B cell (primary cell): ENCODE data around the gene TRPM1. TPM values are rescaled to one million over a fixed set of nuclear protein-coding genes. Genes with fewer than 3 reads are reported as not detected.

ENCODE experiments used
- ATAC-seq: fragments of 200-7000 bp; cut with Tn5 transposase; one replicate; pipeline ENCODE4 v1.10.0; 2021; ENCODE audit warnings: low read depth, mild to moderate bottlenecking, moderate number of reproducible peaks, moderate library complexity
- CTCF ChIA-PET: fragments of 350-600 bp; sonication (Branson Sonifier 250); formaldehyde crosslinking; loops from one replicate; lab custom pipeline; 2021; ENCODE audit warnings: antibody characterized with exemption, inconsistent platforms; lab: Charles Lee
- POLR2A ChIA-PET: fragments of 350-600 bp; sonication (Branson Sonifier 250); formaldehyde crosslinking; loops from one replicate; lab custom pipeline; 2021; ENCODE audit warnings: antibody characterized with exemption; lab: Charles Lee
- DNase-seq: peaks from one replicate; pipeline ENCODE4 v3.0.0; 2013
- H2AFZ ChIP-seq: 2 replicates; pipeline ENCODE4 v1.6.1; 2012; ENCODE audit warnings: mild to moderate bottlenecking, low read depth, low read length; ENCODE audit not compliant: insufficient read depth, poor library complexity, severe bottlenecking
- H3K27ac ChIP-seq, 2 donors: 1 replicate in 1 of 2; 2 replicates in 1 of 2; pipeline ENCODE4 v1.5.1; 2012 to 2013; ENCODE audit warnings: low read length in 2 of 2, mild to moderate bottlenecking in 2 of 2, moderate library complexity in 1 of 2
- H3K27me3 ChIP-seq, 4 experiments: fragments of 200-600 bp in 1 of 4; sonication (generic) in 1 of 4; replicated peaks in 1 of 4; 1 replicate in 2 of 4; 2 replicates in 2 of 4; pipeline versions ENCODE4 v1.6.1 to v1.7.0; 2013 to 2016; ENCODE audit warnings: low read length in 3 of 4, mild to moderate bottlenecking in 2 of 4, mixed read lengths in 1 of 4, moderate library complexity in 1 of 4; ENCODE audit not compliant: insufficient read depth in 4 of 4, control insufficient read depth in 3 of 4; ENCODE audit errors: control extremely low read depth in 1 of 4
- H3K36me3 ChIP-seq, 2 experiments: replicated peaks in 1 of 2; 1 replicate in 1 of 2; 2 replicates in 1 of 2; pipeline versions ENCODE4 v1.6.1 to v1.7.1; 2013; ENCODE audit warnings: low read length in 1 of 2; ENCODE audit not compliant: insufficient read depth in 2 of 2, control insufficient read depth in 1 of 2; ENCODE audit errors: control extremely low read depth in 1 of 2, extremely low read depth in 1 of 2
- H3K4me1 ChIP-seq, 2 donors: fragments of 200-600 bp in 1 of 2; sonication (generic) in 1 of 2; 1 replicate in 1 of 2; 2 replicates in 1 of 2; pipeline versions ENCODE4 v1.5.1 to v1.6.1; 2013 to 2017; ENCODE audit warnings: low read length in 2 of 2; ENCODE audit not compliant: control insufficient read depth in 2 of 2, insufficient read depth in 2 of 2
- H3K4me2 ChIP-seq: replicated peaks from 2 replicates; pipeline ENCODE3; 2012; ENCODE audit warnings: mild to moderate bottlenecking, low read depth, low read length; ENCODE audit not compliant: poor library complexity, severe bottlenecking
- H3K4me3 ChIP-seq, 5 experiments: fragments of 200-600 bp in 1 of 5; sonication (generic) in 1 of 5; 1 replicate in 3 of 5; 2 replicates in 2 of 5; pipeline versions ENCODE4 v1.5.1 to v1.7.0; 2011 to 2016; ENCODE audit warnings: low read length in 4 of 5, mild to moderate bottlenecking in 4 of 5, low read depth in 2 of 5, control low read depth in 1 of 5, moderate library complexity in 1 of 5; ENCODE audit not compliant: insufficient read depth in 1 of 5; ENCODE audit errors: control extremely low read depth in 1 of 5, extremely low read depth in 1 of 5
- H3K79me2 ChIP-seq: fragments of 200-600 bp; sonication (generic); one replicate; pipeline ENCODE4 v1.6.0; 2016; ENCODE audit warnings: low read length; ENCODE audit not compliant: control insufficient read depth, insufficient read depth
- H3K9ac ChIP-seq: fragments of 200-600 bp; sonication (generic); 2 replicates; pipeline ENCODE4 v1.6.1; 2017; ENCODE audit warnings: mild to moderate bottlenecking, low read length, moderate library complexity
- H3K9me3 ChIP-seq, 3 donors: one replicate each; pipeline versions ENCODE4 v1.6.1 to v1.7.1; 2013; ENCODE audit warnings: low read length in 2 of 3; ENCODE audit not compliant: control insufficient read depth in 2 of 3, insufficient read depth in 1 of 3; ENCODE audit errors: control extremely low read depth in 1 of 3
- H4K20me1 ChIP-seq: 2 replicates; pipeline ENCODE4 v1.6.0; 2012; ENCODE audit warnings: mild to moderate bottlenecking, low read length; ENCODE audit not compliant: insufficient read depth, control insufficient read depth, poor library complexity, severe bottlenecking
- H3K27ac Mint-ChIP-seq: one replicate; pipeline ENCODE4 v1.8.0; 2021; ENCODE audit warnings: mixed read lengths
- H3K27me3 Mint-ChIP-seq: one replicate; pipeline ENCODE4 v1.8.0; 2021; ENCODE audit warnings: mixed read lengths
- H3K4me1 Mint-ChIP-seq: one replicate; pipeline ENCODE4 v1.8.0; 2021; ENCODE audit warnings: mixed read lengths
- H3K4me3 Mint-ChIP-seq: one replicate; pipeline ENCODE4 v1.8.0; 2021; ENCODE audit warnings: mixed read lengths
- H3K9me3 Mint-ChIP-seq: one replicate; pipeline ENCODE4 v1.8.0; 2022; ENCODE audit warnings: mixed read lengths; ENCODE audit not compliant: insufficient read depth
- CTCF ChIP-seq: fragments of 200-600 bp; IDR thresholded peaks from one replicate; pipeline ENCODE4 v1.8.0; 2022; ENCODE audit warnings: antibody characterized with exemption, mild to moderate bottlenecking
- EZH2 ChIP-seq: IDR thresholded peaks from 2 replicates; pipeline ENCODE4 v1.6.1; 2012; ENCODE audit warnings: borderline replicate concordance, low read depth, mild to moderate bottlenecking, moderate library complexity, low read length; ENCODE audit not compliant: insufficient read depth, poor library complexity, severe bottlenecking
- WGBS: methylation state at CpG from one replicate; pipeline ENCODE4 v1.1.5; 2013; ENCODE audit warnings: missing lambda C conversion rate; ENCODE audit not compliant: insufficient coverage; 5-methylcytosine and 5-hydroxymethylcytosine counted together
- intact Hi-C: fragments of 100-400 bp; cut with micrococcal nuclease; formaldehyde crosslinking; loops from one replicate; pipeline ENCODE4 v1.10.0; 2022
- polyA plus RNA-seq: library from polyadenylated mRNA; depleted of rRNA; stranded (reverse); fragments of >200 nt; gene quantifications from 2 replicates; pipeline ENCODE4 v1.2.3, GENCODE V29; 2012
- total RNA-seq, 2 donors: library from RNA; stranded (reverse); fragments of 120-200 nt in 1 of 2; gene quantifications; 1 replicate in 1 of 2; 2 replicates in 1 of 2; pipeline versions ENCODE4 v1.2.3 to v1.2.4, GENCODE V29; 2013 to 2022

The TRPM1 gene
- total and polyA plus RNA-seq, 2 donors (not counting 1 experiment from before 2014, with no cell fraction given): 0.07 TPM; not detected in 1

GRCh38 chr15:30990036-30990435 lies 111.5 kb downstream of the TRPM1 start:
- Mint-ChIP-seq H3K27me3 (no peaks in the 10 kb centered on the region), H3K27ac (peak overlapping the region; percentile 97), H3K4me1 (peaks cover 43% of the 10 kb centered on the region), H3K4me3 (peak overlapping the region; percentile 95), H3K9me3 (no peaks in the 10 kb centered on the region)
- intact Hi-C loops: loop anchor here (2.0 to 5.0 kb wide), 5 partner anchors 15 to 447 kb away; no protein-coding TSS in a partner anchor
- ATAC-seq (no peak), DNase-seq (no peak)
- peaks cover 62% of the 10 kb centered on the region for H3K79me2 ChIP-seq
- peak overlapping the region; percentile 93 for H3K4me2 ChIP-seq
- H4K20me1 ChIP-seq: peaks cover 42% of the 10 kb centered on the region
- peak overlapping the region in 1 of 2 donors; percentile 94 for H3K27ac ChIP-seq
- peak overlapping the region; percentile 84 for H3K9ac ChIP-seq
- H3K9me3 ChIP-seq: no peaks in the 10 kb centered on the region
- no peaks in the 10 kb centered on the region for H3K27me3 ChIP-seq
- no peak overlapping the region for H2AFZ ChIP-seq
- peaks cover 7 to 30% of the 10 kb centered on the region in 2 experiments for H3K36me3 ChIP-seq
- H3K4me3 ChIP-seq: peak overlapping the region; percentile 77 to 96 (median 85)
- no peak for TF ChIP-seq EZH2
- peak; percentile 10 for TF ChIP-seq CTCF
- peaks cover 33 to 43% of the 10 kb centered on the region in 2 donors for H3K4me1 ChIP-seq
- CTCF ChIA-PET: interaction anchor here (1.0 to 1.9 kb wide), 5 partner anchors 10 to 139 kb away, joined by 3 to 12 read pairs (median 4); no protein-coding TSS in a partner anchor
- POLR2A ChIA-PET: no interaction called here
- 67% methylated on average over 1 of the region's 2 CpGs for WGBS

- ATAC-seq (peak; percentile 51), DNase-seq (no peak)
- H3K4me2 ChIP-seq: peak overlapping the region; percentile 56
- H2AFZ ChIP-seq: no peak overlapping the region
- peaks cover 77% of the 10 kb centered on the region for H3K4me1 Mint-ChIP-seq
- WGBS: 52% methylated on average over 3 of the region's 3 CpGs
- H3K9me3 ChIP-seq: no peaks in the 10 kb centered on the region
- H3K27ac ChIP-seq: peak overlapping the region; percentile 25 to 67
- peaks cover 60 to 66% of the 10 kb centered on the region in 2 donors for H3K4me1 ChIP-seq
- intact Hi-C loops: no loop called here
- no peaks in the 10 kb centered on the region for H3K27me3 Mint-ChIP-seq
- peak overlapping the region; percentile 26 for H3K27ac Mint-ChIP-seq
- H3K9me3 Mint-ChIP-seq: no peaks in the 10 kb centered on the region
- H3K27me3 ChIP-seq: no peaks in the 10 kb centered on the region
- peaks cover 65% of the 10 kb centered on the region for H4K20me1 ChIP-seq
- peaks cover 98% of the 10 kb centered on the region for H3K79me2 ChIP-seq
- TF ChIP-seq EZH2 (no peak), CTCF (no peak)
- CTCF ChIA-PET: interaction anchor here (1.0 to 2.6 kb wide), 4 partner anchors 29 to 505 kb away, joined by 4 to 21 read pairs (median 4); no protein-coding TSS in a partner anchor
- H3K4me3 Mint-ChIP-seq: peak overlapping the region; percentile 75
- H3K36me3 ChIP-seq: peaks cover 11 to 64% of the 10 kb centered on the region in 2 experiments
- POLR2A ChIA-PET: interaction anchor here (0.6 kb wide), 1 partner anchor 15 kb away, joined by 4 read pairs; no protein-coding TSS in a partner anchor
- H3K9ac ChIP-seq: peak overlapping the region; percentile 44
- peak overlapping the region in 3 of 5 experiments; percentile 26 to 36 (median 30) for H3K4me3 ChIP-seq
Observed at GRCh38 chr15:30985081-30985531, 116.4 kb downstream of the TRPM1 start.
